SK-N-MC (cell line): Measurements from ENCODE around the gene SLCO3A1.

Experiments used
- DNase-seq: peaks from one replicate; pipeline ENCODE4 v3.0.0-alpha.2; 2011; ENCODE audit warnings: low read depth, low spot score
- H3K27ac ChIP-seq: fragments of 200-600 bp; sonication (generic); 2 replicates; pipeline ENCODE4 v1.5.1; 2016; ENCODE audit warnings: mixed run types
- H3K36me3 ChIP-seq: fragments of 200-600 bp; sonication (generic); 2 replicates; pipeline ENCODE4 v1.6.1; 2017; ENCODE audit warnings: antibody characterized with exemption, low read length, mixed read lengths; ENCODE audit not compliant: insufficient read depth
- H3K4me3 ChIP-seq: fragments of 200-600 bp; sonication (generic); 2 replicates; pipeline ENCODE4 v1.5.1; 2016
- H3K9ac ChIP-seq: fragments of 200-600 bp; sonication (generic); 2 replicates; pipeline ENCODE4 v1.8.0; 2017; ENCODE audit warnings: mixed run types, mixed read lengths; ENCODE audit not compliant: insufficient read length
- H3K9me3 ChIP-seq: fragments of 200-600 bp; sonication (generic); 2 replicates; pipeline ENCODE4 v1.6.1; 2017; ENCODE audit warnings: low read depth, mild to moderate bottlenecking, antibody characterized with exemption, low read length, moderate library complexity, mixed read lengths
- EZH2 ChIP-seq: fragments of 200-600 bp; sonication (generic); IDR thresholded peaks from one replicate; pipeline ENCODE4 v1.6.1; 2017; ENCODE audit warnings: antibody characterized with exemption
- FOXP2 ChIP-seq: optimal IDR thresholded peaks from 2 replicates; pipeline ENCODE3; 2011; ENCODE audit warnings: mild to moderate bottlenecking, moderate library complexity; ENCODE audit not compliant: insufficient read depth; ENCODE audit errors: extremely low read length, control extremely low read depth
- POLR2AphosphoS5 ChIP-seq: IDR thresholded peaks from 2 replicates; pipeline ENCODE4 v1.6.1; 2012; ENCODE audit warnings: mild to moderate bottlenecking, low read depth, low read length, borderline replicate concordance

SLCO3A1 gene

DNA sequence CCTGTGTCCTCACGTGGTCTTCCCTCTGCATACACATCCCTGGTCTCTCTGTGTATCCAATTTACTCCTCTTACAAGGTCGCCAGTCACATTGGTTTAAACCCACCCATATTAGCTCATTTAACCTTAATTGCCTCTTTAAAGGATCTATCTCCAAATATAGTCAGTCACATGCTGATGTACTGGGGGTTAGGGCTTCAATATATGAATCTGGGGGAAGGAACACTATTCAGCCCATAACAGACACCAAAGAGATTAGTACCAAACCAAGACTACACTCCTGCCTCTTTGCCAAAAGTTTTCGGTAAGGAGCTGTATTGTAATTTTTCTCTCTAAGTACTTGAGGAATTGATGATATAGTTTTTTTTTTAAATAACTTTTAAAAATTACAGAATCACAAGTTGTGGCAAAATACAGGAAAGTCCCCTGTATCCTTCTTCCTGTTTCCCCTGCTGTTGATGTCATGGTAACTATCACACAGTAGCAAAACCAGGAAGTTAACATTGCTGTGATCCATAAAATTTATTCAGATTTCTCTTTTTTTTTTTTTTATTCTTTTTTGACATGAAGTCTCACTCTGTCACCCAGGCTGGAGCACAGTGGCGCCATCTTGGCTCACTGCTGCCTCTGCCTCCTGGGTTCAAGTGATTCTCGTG is 67.8 kb downstream of the SLCO3A1 start:
- DNase-seq, result no peak
- Histone ChIP-seq H3K36me3 (no peaks in the 10 kb centered on the region), H3K9me3 (no peaks in the 10 kb centered on the region), H3K9ac (no peak overlapping the region), H3K4me3 (no peak overlapping the region), H3K27ac (peak overlapping the region; percentile 2; the same call in 1 of the 2 replicates)
- TF ChIP-seq EZH2, result no peak
- TF ChIP-seq FOXP2, result no peak
- TF ChIP-seq POLR2AphosphoS5, result no peak

DNA sequence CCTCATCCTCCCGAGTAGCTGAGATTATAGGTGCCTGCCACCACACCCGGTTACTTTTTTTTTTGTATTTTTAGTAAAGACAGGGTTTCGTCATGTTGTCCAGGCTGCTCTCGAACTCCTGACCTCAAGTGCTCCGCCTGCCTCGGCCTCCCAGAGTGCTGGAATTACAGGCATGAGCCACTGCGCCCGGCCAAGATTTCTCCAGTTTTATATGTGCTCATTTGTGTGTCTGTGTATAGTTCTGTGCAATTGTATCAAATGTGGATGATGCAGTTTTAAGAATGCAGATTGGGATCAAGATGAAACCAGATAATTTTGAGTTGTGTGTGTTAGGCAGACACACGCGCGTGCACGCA is 68.3 kb downstream of the SLCO3A1 start:
- no peaks in the 10 kb centered on the region for H3K9me3 ChIP-seq
- H3K9ac ChIP-seq, result no peak overlapping the region
- TF ChIP-seq FOXP2, result no peak
- TF ChIP-seq POLR2AphosphoS5, result no peak
- no peak for TF ChIP-seq EZH2
- no peak for DNase-seq
- H3K27ac ChIP-seq, result no peak overlapping the region
- H3K36me3 ChIP-seq, result no peaks in the 10 kb centered on the region
- H3K4me3 ChIP-seq, result no peak overlapping the region

DNA sequence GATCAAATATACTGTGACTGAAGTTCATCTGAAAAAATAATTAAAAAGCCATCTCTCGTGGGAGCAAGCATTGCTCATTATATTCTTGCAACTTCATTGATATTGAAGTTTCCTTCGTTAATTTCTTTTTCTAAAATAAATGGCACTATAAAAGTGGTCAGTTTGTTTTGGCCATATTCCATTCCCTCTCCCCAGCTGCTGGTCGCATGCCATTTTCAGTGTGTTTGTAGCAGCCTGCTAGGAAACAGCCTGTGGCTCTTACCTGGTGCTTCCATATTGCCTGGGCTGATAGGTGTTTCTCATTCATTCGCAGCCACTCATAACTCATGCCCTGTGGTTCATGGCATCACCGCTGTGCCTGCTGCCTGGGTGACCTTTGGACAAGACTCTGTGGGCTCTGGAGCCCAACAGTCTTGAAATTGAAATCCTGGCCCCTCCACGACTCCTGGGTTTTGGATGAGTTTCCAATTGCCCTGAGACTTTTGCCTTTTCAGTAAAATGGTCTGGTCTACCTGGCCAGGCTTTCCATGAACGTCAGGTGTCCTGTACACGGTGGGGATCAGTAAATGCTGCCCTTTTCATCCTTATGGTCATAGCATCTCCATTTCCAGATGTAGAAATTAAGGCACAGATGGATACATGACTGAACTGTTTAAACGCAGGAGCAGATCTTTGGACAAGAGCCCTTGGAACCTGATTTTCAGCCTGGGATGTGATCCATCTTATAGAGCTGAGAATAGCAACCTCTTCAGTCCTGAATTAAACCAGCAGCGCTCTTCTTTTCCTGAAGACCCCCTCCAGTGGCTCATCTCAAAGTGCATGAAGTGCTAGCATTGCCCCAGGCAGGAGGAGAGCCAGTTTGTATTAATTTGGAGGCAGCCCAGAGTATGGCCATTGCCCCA is 69.4 kb downstream of the SLCO3A1 start:
- H3K36me3 ChIP-seq, result no peaks in the 10 kb centered on the region
- no peak for TF ChIP-seq POLR2AphosphoS5
- no peak for TF ChIP-seq EZH2
- no peak for TF ChIP-seq FOXP2
- DNase-seq, result no peak

DNA sequence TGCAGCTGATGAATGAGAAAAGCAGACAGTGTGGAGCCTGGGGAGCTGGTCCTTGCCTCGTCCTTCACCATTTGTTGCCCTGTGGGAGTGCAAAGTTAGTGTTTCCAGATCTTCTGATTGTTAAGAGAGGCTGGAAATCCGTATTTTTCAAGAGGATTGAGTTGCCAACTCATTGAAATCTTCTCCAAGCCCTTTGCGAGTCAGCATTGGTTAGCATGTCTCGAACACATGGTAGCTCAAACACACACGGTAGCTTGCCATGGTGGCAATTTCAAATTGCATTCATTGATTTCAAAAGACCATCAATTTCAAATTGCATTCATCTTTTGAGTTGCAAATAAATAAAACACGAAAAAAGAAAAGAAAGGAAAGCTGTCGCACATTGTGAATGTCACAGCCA is 70.7 kb downstream of the SLCO3A1 start:
- no peak overlapping the region for H3K9ac ChIP-seq
- no peak overlapping the region for H3K4me3 ChIP-seq
- no peak for TF ChIP-seq POLR2AphosphoS5
- no peak for TF ChIP-seq FOXP2
- no peak for TF ChIP-seq EZH2
- DNase-seq, result no peak
- no peak overlapping the region for H3K27ac ChIP-seq
- H3K9me3 ChIP-seq, result no peaks in the 10 kb centered on the region
- H3K36me3 ChIP-seq, result no peaks in the 10 kb centered on the region

More for the DNA sequence above, 69.4 kb downstream of the SLCO3A1 start:
- H3K9ac ChIP-seq, result no peak overlapping the region
- no peak overlapping the region for H3K4me3 ChIP-seq
- H3K9me3 ChIP-seq, result no peaks in the 10 kb centered on the region
- no peak overlapping the region for H3K27ac ChIP-seq

DNA sequence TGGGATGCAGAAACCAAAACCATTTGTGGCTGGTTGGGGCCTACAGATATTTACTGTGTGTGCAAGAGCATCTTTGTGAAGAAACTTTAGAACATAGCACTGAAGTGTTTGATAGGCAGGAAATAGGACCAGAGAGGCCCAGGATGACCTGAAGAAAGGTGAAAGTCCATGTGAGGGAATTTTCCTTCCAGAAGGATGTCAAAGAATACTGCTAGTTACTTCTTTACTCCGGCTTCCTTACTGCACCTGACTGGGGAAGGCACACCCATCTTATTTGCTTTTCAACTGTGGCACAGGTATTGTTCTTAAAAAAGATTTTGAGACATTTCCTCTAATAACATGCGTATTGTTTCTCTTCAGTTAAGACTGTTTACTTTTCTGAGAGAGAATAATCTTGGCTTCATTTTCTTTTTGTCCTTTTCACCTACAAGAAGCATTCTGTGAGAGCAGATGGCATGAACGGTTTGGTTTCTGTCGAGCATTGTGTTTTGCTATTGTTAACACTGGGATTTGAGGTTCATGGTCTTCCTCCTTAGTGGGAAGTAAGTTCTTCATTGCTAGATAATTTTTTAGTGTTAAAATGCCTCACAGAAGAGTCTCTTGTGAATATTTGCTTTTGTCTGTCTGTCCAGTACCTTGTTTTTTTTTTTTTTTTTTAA is 71.5 kb downstream of the SLCO3A1 start:
- TF ChIP-seq EZH2 (no peak), POLR2AphosphoS5 (no peak), FOXP2 (no peak)
- Histone ChIP-seq H3K27ac (no peak overlapping the region), H3K9ac (no peak overlapping the region), H3K9me3 (no peaks in the 10 kb centered on the region), H3K4me3 (no peak overlapping the region), H3K36me3 (no peaks in the 10 kb centered on the region)
- DNase-seq, result no peak

DNA sequence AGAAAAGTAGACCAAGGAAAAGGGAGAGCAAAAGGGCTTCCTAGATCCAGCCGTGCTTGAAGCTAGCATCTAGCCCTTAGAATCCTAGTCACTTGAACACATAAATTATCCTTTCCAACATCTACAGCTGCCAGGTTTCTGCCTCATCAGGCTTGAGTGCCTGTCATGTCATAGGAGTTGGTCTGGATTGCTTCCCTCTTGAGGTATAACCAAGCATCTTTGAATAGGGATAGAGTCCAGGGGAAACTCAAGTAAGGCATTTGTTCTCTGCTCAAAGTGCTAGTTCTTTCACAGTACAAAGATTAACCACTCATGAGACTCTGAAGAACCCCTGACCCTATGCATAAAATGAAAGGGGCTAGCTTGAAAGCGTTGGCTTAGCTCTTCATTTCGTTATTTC is 72.3 kb downstream of the SLCO3A1 start:
- DNase-seq, result no peak
- no peak overlapping the region for H3K4me3 ChIP-seq
- no peak overlapping the region for H3K9ac ChIP-seq
- H3K27ac ChIP-seq, result no peak overlapping the region
- TF ChIP-seq FOXP2 (no peak), EZH2 (no peak), POLR2AphosphoS5 (no peak)
- no peaks in the 10 kb centered on the region for H3K36me3 ChIP-seq
- no peaks in the 10 kb centered on the region for H3K9me3 ChIP-seq

DNA sequence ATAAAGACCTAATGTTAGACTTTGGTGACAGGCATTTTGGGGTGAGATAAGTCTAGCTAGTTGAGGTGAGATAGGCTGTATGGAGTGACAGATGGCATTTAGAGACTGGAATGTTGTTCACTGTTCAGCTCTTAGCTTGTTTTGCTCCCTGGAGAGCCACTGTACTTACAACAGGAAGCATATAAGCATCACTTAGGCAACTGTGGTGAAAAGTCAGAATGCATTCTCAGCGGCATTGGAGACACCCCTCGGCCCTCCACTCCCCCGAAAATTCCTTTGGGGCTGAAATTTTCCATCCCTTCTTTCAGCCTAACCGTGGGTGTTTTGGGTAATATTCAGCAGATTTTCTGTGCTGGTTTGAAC is 73.4 kb downstream of the SLCO3A1 start:
- TF ChIP-seq FOXP2 (peak; percentile 84), POLR2AphosphoS5 (no peak), EZH2 (no peak)
- Histone ChIP-seq H3K4me3 (peak overlapping the region; percentile 1; the same call in 1 of the 2 replicates), H3K36me3 (no peaks in the 10 kb centered on the region), H3K27ac (peak overlapping the region; percentile 15; the same call in 1 of the 2 replicates), H3K9ac (no peak overlapping the region), H3K9me3 (no peaks in the 10 kb centered on the region)
- no peak for DNase-seq

DNA sequence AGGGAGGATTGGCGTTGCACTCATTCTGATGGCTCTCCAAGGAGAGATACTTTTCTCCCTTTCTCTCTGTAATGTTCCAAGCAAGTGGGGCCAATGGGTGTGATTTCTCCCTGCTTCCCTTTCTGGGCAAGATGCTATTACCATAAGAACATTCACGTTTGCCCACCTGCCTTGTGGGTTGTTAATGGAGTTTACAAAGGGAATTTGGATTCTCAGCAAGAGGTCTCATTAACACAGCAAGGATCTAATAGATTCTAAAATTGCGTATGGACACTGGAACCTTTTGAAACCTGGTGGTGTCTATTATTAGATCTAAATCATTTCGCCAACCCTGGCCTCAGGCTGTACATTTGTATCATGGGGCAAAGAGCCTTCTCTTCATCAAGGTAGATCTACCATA is 74.1 kb downstream of the SLCO3A1 start:
- H3K27ac ChIP-seq, result no peak overlapping the region
- H3K9ac ChIP-seq, result no peak overlapping the region
- DNase-seq, result no peak
- no peaks in the 10 kb centered on the region for H3K9me3 ChIP-seq
- TF ChIP-seq FOXP2 (no peak), EZH2 (no peak)
- H3K4me3 ChIP-seq, result peak overlapping the region; percentile 1; the same call in 1 of the 2 replicates
- H3K36me3 ChIP-seq, result no peaks in the 10 kb centered on the region
